Omental fat pad (tissue), 4 donors: ENCODE data around the gene SLC2A8. TPM values are rescaled to one million over a fixed set of nuclear protein-coding genes. Genes with fewer than 3 reads are reported as not detected.

Experiments
- ATAC-seq: fragments of 150-250 bp; one replicate; pipeline ENCODE4 v1.9.1; 2016; ENCODE audit warnings: mild to moderate bottlenecking, moderate library complexity; ENCODE audit not compliant: low FRiP score
- DNase-seq: peaks from one replicate; pipeline ENCODE4 v3.0.0-alpha.2; 2019; ENCODE audit warnings: low spot score
- total RNA-seq, 4 donors: library from RNA; depleted of rRNA; stranded (reverse); fragments of >200 nt; gene quantifications; one replicate each; pipeline ENCODE4 v1.1.0, GENCODE V29; 2016
- TF ChIP-seq, protein P1 (sequence below), 3 donors: fragments of 450-650 bp; IDR thresholded peaks; one replicate each; pipeline ENCODE4 v1.5.1; 2016 to 2017; ENCODE audit warnings: antibody characterized with exemption in 3 of 3, mild to moderate bottlenecking in 3 of 3, moderate library complexity in 2 of 3

SLC2A8 gene
- total RNA-seq, 4 donors from 2014 or later = 12.2 to 28.0 (median 17.8) TPM

DNA sequence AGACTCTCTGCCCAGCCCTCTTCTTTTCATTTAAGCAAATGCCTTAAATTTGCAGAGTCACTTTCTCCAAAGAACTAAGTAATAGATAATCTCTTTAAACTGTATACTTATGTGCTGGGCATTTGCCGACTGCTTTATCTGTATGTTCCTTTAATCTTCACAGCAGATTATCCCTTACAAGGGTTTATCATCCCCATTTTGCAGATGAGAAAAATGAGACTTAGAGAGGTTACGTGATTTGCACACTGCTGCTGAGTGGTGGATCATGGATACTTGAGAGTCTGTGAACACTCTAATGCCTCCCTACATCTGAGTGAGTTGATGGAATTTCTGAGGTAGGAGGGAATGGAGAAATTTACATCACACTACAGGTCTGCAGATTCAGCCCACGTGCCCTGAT is 31.4 kb downstream of the SLC2A8 start:
- DNase-seq (no peak), ATAC-seq (no peak)
- TF ChIP-seq, protein P1, sequence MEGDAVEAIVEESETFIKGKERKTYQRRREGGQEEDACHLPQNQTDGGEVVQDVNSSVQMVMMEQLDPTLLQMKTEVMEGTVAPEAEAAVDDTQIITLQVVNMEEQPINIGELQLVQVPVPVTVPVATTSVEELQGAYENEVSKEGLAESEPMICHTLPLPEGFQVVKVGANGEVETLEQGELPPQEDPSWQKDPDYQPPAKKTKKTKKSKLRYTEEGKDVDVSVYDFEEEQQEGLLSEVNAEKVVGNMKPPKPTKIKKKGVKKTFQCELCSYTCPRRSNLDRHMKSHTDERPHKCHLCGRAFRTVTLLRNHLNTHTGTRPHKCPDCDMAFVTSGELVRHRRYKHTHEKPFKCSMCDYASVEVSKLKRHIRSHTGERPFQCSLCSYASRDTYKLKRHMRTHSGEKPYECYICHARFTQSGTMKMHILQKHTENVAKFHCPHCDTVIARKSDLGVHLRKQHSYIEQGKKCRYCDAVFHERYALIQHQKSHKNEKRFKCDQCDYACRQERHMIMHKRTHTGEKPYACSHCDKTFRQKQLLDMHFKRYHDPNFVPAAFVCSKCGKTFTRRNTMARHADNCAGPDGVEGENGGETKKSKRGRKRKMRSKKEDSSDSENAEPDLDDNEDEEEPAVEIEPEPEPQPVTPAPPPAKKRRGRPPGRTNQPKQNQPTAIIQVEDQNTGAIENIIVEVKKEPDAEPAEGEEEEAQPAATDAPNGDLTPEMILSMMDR (IDR thresholded peaks at IDR 0.05) = no peak

DNA sequence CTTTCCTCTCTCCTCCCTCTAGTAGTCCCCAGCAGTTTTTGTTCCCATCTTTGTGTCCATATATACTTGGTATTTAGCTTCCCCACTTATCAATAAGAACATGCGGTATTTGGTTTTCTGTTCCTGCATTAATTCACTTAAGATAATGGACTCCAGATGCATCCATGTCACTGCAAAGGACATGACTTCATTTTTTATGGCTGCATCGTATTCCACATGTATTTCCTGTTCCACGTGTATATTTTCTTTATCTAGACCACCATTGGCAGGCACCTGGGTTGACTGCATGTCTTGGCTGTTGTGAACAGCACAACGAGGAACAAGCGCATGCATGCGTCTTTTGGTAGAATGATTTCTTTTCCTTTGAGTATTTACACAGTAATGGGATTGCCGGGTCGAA is 33.4 kb downstream of the SLC2A8 start:
- DNase-seq (no peak), ATAC-seq (no peak)
- TF ChIP-seq, protein P1 (IDR thresholded peaks at IDR 0.05) = no peak

DNA sequence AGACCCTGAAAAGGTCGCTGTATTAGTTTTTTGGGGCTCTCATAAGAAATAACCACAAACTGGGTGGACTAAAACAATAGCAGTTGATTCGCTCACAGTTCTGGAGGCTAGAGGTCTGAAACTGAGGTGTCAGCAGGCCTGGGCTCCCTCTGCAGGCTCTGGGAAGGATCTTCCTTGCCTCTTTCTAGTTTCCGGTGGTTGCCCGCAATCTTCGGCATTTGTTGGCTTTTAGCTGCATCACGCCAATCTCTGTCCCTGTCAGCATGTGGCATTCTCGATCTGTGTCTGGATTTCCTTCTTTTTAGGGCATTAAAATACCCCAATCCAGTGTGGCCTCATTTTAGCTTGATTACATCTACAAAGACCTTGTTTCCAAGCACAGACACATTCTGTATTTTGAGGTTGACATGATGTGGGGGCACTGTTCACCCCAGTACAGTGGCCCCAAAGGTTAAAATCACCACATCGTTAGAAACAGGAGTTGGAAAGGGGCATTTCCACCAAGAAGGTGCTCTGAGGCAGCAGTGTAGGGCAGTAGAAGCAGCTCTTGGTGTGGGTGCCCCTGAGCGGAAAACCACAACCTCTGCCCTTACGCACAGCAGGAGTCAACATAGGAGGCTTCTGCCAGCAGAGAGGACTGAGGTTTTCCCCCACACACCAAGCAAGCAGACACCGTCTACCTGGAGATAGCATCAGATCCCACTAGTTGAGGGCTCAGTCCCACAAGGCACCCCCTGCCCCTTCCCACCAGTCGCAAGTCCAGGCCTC is 40.7 kb downstream of the SLC2A8 start:
- TF ChIP-seq, protein P1 (IDR thresholded peaks at IDR 0.05) = no peak
- ATAC-seq (no peak), DNase-seq (no peak)

DNA sequence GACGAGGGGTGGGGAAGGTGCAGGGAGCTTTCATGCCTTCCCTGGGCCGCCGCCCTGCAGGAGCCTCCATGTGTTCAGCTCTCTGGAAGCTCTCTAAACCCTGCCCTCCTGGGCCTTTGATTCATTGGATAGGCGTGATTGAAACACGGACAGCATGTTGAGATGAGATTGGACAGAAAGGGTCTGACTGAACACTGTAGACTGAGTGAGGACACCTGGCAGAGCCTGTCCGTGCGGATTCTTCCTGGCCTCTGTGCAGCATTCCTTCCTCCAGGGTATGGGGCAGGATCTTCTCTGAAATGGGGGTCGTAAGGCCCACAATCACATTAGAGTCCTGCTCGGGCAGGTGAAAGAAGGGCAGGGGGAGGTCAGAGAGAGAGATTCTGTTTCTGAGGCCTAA is 41.4 kb downstream of the SLC2A8 start:
- no peak for DNase-seq
- no peak for ATAC-seq
- TF ChIP-seq, protein P1 (IDR thresholded peaks at IDR 0.05) = no peak

DNA sequence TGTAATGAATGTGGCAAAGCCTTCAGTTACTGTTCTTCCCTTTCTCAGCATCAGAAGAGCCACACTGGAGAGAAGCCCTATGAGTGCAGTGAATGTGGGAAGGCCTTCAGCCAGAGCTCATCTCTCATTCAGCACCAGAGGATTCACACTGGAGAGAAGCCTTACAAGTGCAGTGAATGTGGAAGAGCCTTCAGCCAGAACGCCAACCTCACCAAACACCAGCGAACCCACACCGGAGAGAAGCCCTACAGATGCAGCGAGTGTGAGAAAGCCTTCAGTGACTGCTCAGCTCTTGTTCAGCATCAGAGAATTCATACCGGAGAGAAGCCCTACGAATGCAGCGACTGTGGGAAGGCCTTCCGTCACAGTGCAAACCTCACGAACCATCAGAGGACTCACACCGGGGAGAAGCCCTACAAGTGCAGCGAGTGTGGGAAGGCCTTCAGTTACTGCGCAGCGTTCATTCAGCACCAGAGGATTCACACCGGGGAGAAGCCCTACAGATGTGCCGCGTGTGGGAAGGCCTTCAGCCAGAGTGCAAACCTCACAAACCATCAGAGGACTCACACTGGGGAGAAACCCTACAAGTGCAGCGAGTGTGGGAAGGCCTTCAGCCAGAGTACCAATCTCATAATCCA is 47.4 kb downstream of the SLC2A8 start:
- TF ChIP-seq, protein P1 (IDR thresholded peaks at IDR 0.05) = no peak

DNA sequence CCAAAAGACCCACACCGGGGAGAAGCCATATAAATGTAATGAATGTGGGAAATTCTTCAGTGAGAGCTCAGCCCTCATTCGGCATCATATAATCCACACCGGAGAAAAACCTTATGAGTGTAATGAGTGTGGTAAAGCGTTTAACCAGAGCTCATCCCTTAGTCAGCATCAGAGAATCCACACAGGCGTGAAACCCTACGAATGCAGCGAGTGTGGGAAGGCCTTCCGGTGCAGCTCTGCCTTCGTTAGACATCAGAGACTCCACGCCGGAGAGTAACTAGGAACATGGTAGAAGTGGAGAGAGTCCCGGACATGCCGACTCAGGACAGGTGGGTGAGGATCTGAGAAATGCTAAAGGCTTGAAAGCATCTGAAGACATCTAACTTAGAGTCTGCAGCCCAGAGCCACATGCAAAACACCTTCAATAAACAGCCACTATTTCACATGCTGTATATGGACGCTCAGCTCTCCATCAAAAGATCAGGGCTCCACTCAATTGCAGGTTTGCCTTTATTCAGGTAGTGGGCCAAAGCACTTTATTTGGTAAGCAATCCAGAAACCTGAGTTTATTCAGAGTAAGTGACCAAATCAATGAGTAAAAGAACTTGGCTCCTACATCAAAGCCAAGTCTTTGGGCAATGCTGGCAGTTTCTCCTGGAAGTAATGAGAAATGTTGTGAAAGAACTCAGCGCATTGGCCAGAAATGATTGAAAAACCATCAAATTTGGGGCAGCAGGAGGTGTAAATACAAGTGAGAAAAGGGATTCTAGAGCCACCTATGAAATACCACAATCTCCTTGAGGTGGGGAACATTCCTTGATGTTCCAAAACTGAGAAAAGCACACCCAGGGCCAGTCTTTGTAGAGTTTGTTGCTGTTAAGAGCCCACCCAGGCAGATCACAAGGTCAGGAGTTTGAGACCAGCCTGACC is 48.2 kb downstream of the SLC2A8 start:
- peak; percentile 43 for ATAC-seq
- TF ChIP-seq, protein P1 (IDR thresholded peaks at IDR 0.05) = no peak
- DNase-seq = no peak

More for the DNA sequence above, 47.4 kb downstream of the SLC2A8 start:
- DNase-seq (no peak), ATAC-seq (no peak)
